ENCODE results near the gene PDE2A.

The PDE2A gene

GRCh38 chr11:72617080-72617762 is 57.0 kb downstream of the PDE2A start:
- H3K27me3 ChIP-seq (ENCODE audit: insufficient read depth, insufficient read length): no peaks in the 10 kb centered on the region

DNA sequence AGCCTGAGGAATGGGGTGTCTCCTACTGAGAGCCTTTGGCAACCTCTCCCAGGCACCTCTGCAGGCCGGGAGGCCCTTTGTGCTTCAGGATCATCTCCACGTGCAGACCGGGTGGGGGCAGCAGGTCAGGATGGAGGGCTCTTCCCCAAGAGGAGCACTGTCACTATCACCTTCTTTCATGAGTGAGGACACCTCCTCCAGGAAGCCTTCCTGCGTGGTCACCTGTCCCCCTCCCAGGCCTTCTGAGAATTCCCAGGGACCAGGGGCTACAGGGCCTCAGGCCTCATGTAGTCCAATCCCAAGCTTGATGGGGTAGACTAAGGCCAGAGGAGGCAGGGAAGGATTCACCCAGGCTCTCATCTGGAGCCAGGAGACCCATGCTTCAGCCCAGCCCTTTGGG is 57.6 kb downstream of the PDE2A start:
- no peak for DNase-seq (ENCODE audit: low read depth, low spot score)
- H3K4me1 ChIP-seq (ENCODE audit: insufficient read depth, insufficient read length): peaks cover 15% of the 10 kb centered on the region
- TF ChIP-seq YY1 (IDR thresholded peaks at IDR 0.05; ENCODE audit: insufficient read depth, insufficient read length) (no peak), SUZ12 (IDR thresholded peaks at IDR 0.05; ENCODE audit: extremely low read depth, insufficient read depth, insufficient read length) (no peak), ZNF274 (IDR thresholded peaks at IDR 0.05; ENCODE audit: low read depth, low read length) (no peak)
- H3K36me3 ChIP-seq (ENCODE audit: insufficient read depth, insufficient read length, low read length): no peaks in the 10 kb centered on the region
- no peaks in the 10 kb centered on the region for H3K9me3 ChIP-seq (ENCODE audit: insufficient read depth, low read length)
- no peak overlapping the region for H3K9ac ChIP-seq (ENCODE audit: insufficient read length, low read depth)
- H3K27me3 ChIP-seq (ENCODE audit: insufficient read depth, insufficient read length): no peaks in the 10 kb centered on the region
- H3K4me3 ChIP-seq (ENCODE audit: insufficient read length, low read depth): no peak overlapping the region

More at GRCh38 chr11:72617080-72617762, 57.0 kb downstream of the PDE2A start:
- H3K36me3 ChIP-seq (ENCODE audit: insufficient read depth, insufficient read length, low read length): no peaks in the 10 kb centered on the region
- TF ChIP-seq ZNF274 (IDR thresholded peaks at IDR 0.05; ENCODE audit: low read depth, low read length) (no peak), YY1 (IDR thresholded peaks at IDR 0.05; ENCODE audit: insufficient read depth, insufficient read length) (no peak), SUZ12 (IDR thresholded peaks at IDR 0.05; ENCODE audit: extremely low read depth, insufficient read depth, insufficient read length) (no peak)
- no peaks in the 10 kb centered on the region for H3K9me3 ChIP-seq (ENCODE audit: insufficient read depth, low read length)
- H3K4me1 ChIP-seq (ENCODE audit: insufficient read depth, insufficient read length): peaks cover 15% of the 10 kb centered on the region
- no peak overlapping the region for H3K9ac ChIP-seq (ENCODE audit: insufficient read length, low read depth)
- H3K4me3 ChIP-seq (ENCODE audit: insufficient read length, low read depth): no peak overlapping the region
- DNase-seq (ENCODE audit: low read depth, low spot score): no peak

- DNase-seq (ENCODE audit: low read depth, low spot score): no peak
- Histone ChIP-seq H3K4me3 (ENCODE audit: insufficient read length, low read depth) (no peak overlapping the region), H3K27me3 (ENCODE audit: insufficient read depth, insufficient read length) (no peaks in the 10 kb centered on the region), H3K9ac (ENCODE audit: insufficient read length, low read depth) (no peak overlapping the region), H3K4me1 (ENCODE audit: insufficient read depth, insufficient read length) (peaks cover 15% of the 10 kb centered on the region), H3K36me3 (ENCODE audit: insufficient read depth, insufficient read length, low read length) (no peaks in the 10 kb centered on the region), H3K9me3 (ENCODE audit: insufficient read depth, low read length) (no peaks in the 10 kb centered on the region)
- TF ChIP-seq YY1 (IDR thresholded peaks at IDR 0.05; ENCODE audit: insufficient read depth, insufficient read length) (no peak), SUZ12 (IDR thresholded peaks at IDR 0.05; ENCODE audit: extremely low read depth, insufficient read depth, insufficient read length) (no peak), ZNF274 (IDR thresholded peaks at IDR 0.05; ENCODE audit: low read depth, low read length) (no peak)
Observed at GRCh38 chr11:72615329-72615728, 58.9 kb downstream of the PDE2A start.

DNA sequence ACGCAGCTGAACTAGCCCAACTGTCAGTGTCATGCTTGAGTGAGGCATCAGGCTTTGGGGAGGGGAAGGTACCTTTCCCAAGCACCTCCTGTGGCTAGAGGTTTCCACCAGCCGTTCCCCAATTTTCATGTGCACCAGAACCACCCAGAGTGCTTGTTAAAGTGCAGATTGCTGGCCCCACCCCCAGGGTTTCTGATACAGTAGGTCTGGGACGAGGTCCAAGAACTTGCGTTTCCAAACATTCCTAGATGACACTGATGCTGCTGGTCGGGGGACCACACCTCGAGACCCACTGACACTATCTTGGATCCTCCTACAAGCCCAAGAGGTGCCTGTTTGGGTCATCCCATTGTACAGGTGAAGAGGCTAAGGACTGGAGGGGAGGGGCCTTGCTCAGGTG is 59.8 kb downstream of the PDE2A start:
- Histone ChIP-seq H3K27me3 (ENCODE audit: insufficient read depth, insufficient read length) (no peaks in the 10 kb centered on the region), H3K9ac (ENCODE audit: insufficient read length, low read depth) (no peak overlapping the region), H3K9me3 (ENCODE audit: insufficient read depth, low read length) (no peaks in the 10 kb centered on the region), H3K4me3 (ENCODE audit: insufficient read length, low read depth) (no peak overlapping the region), H3K4me1 (ENCODE audit: insufficient read depth, insufficient read length) (peaks cover 12% of the 10 kb centered on the region), H3K36me3 (ENCODE audit: insufficient read depth, insufficient read length, low read length) (no peaks in the 10 kb centered on the region)
- no peak for DNase-seq (ENCODE audit: low read depth, low spot score)
- TF ChIP-seq SUZ12 (IDR thresholded peaks at IDR 0.05; ENCODE audit: extremely low read depth, insufficient read depth, insufficient read length) (no peak), YY1 (IDR thresholded peaks at IDR 0.05; ENCODE audit: insufficient read depth, insufficient read length) (no peak), ZNF274 (IDR thresholded peaks at IDR 0.05; ENCODE audit: low read depth, low read length) (no peak)

DNA sequence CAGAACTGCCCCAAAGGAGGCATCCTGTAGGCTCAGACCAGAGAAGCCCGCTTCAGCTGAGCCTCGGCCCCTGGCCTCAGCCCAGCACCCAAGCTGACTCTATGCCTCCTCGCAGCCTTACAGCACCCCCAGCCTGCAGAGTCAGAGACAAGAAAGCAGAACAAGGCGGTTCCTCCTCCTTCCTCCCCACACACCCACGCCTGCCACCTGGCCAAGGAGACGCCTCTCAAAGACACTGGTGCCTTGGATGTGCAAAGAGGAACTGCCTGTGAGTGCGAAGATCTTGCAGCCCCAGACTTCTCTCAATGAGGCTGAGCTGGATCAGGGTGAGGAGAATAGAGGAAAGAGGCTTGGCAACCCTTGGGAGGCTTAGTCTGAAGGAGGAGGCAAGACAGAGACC is 60.2 kb downstream of the PDE2A start:
- no peaks in the 10 kb centered on the region for H3K27me3 ChIP-seq (ENCODE audit: insufficient read depth, insufficient read length)
- no peak overlapping the region for H3K4me3 ChIP-seq (ENCODE audit: insufficient read length, low read depth)
- TF ChIP-seq ZNF274 (IDR thresholded peaks at IDR 0.05; ENCODE audit: low read depth, low read length) (no peak), SUZ12 (IDR thresholded peaks at IDR 0.05; ENCODE audit: extremely low read depth, insufficient read depth, insufficient read length) (no peak), YY1 (IDR thresholded peaks at IDR 0.05; ENCODE audit: insufficient read depth, insufficient read length) (no peak)
- no peaks in the 10 kb centered on the region for H3K36me3 ChIP-seq (ENCODE audit: insufficient read depth, insufficient read length, low read length)
- no peak for DNase-seq (ENCODE audit: low read depth, low spot score)
- no peaks in the 10 kb centered on the region for H3K9me3 ChIP-seq (ENCODE audit: insufficient read depth, low read length)
- peaks cover 12% of the 10 kb centered on the region for H3K4me1 ChIP-seq (ENCODE audit: insufficient read depth, insufficient read length)
- H3K9ac ChIP-seq (ENCODE audit: insufficient read length, low read depth): no peak overlapping the region

DNA sequence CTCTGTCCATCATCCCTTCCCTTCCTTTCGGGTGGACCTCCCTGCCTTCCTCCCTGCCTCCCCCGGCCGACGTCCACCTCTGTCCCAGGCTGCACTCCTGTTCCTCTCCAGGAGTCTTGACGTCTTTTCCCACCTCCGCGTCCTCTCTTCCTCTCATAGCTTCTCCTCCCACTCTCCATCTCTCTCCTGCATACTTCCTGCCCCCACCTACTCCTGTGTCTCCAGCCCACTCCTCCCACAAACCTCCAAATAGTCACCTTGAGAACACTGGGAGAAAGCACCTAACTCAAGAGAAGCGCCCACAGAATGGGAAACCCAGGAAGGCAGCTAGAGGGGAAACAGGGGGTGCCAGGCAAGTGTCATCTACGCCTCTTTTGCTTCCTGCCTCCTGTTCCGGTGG is 60.8 kb downstream of the PDE2A start:
- TF ChIP-seq ZNF274 (IDR thresholded peaks at IDR 0.05; ENCODE audit: low read depth, low read length) (no peak), SUZ12 (IDR thresholded peaks at IDR 0.05; ENCODE audit: extremely low read depth, insufficient read depth, insufficient read length) (no peak), YY1 (IDR thresholded peaks at IDR 0.05; ENCODE audit: insufficient read depth, insufficient read length) (no peak)
- Histone ChIP-seq H3K4me1 (ENCODE audit: insufficient read depth, insufficient read length) (peaks cover 12% of the 10 kb centered on the region), H3K9ac (ENCODE audit: insufficient read length, low read depth) (no peak overlapping the region), H3K36me3 (ENCODE audit: insufficient read depth, insufficient read length, low read length) (no peaks in the 10 kb centered on the region), H3K27me3 (ENCODE audit: insufficient read depth, insufficient read length) (no peaks in the 10 kb centered on the region), H3K9me3 (ENCODE audit: insufficient read depth, low read length) (no peaks in the 10 kb centered on the region), H3K4me3 (ENCODE audit: insufficient read length, low read depth) (no peak overlapping the region)
- DNase-seq (ENCODE audit: low read depth, low spot score): no peak

- Histone ChIP-seq H3K36me3 (ENCODE audit: insufficient read depth, insufficient read length, low read length) (no peaks in the 10 kb centered on the region), H3K9ac (ENCODE audit: insufficient read length, low read depth) (no peak overlapping the region), H3K4me1 (ENCODE audit: insufficient read depth, insufficient read length) (no peaks in the 10 kb centered on the region), H3K4me3 (ENCODE audit: insufficient read length, low read depth) (no peak overlapping the region), H3K9me3 (ENCODE audit: insufficient read depth, low read length) (no peaks in the 10 kb centered on the region), H3K27me3 (ENCODE audit: insufficient read depth, insufficient read length) (no peaks in the 10 kb centered on the region)
- TF ChIP-seq ZNF274 (IDR thresholded peaks at IDR 0.05; ENCODE audit: low read depth, low read length) (no peak), YY1 (IDR thresholded peaks at IDR 0.05; ENCODE audit: insufficient read depth, insufficient read length) (no peak), SUZ12 (IDR thresholded peaks at IDR 0.05; ENCODE audit: extremely low read depth, insufficient read depth, insufficient read length) (no peak)
- DNase-seq (ENCODE audit: low read depth, low spot score): no peak
Observed at GRCh38 chr11:72609476-72609875, 64.7 kb downstream of the PDE2A start.

Data from NT2/D1 (cell line).